ENCODE results near the gene SFXN5. TPM values are rescaled to one million over a fixed set of nuclear protein-coding genes. Genes with fewer than 3 reads are reported as not detected.

SFXN5 gene
- total RNA-seq, 3 donors from 2014 or later (not counting 1 experiment from before 2014, with no cell fraction given): 15.3 to 22.3 (median 19.8) TPM

- no peak overlapping the region for H3K27ac ChIP-seq (ENCODE audit: low read length)
- WGBS (ENCODE audit: insufficient coverage): 80% methylated on average over 5 of the region's 5 CpGs
- Mint-ChIP-seq H3K4me1 (peaks cover 7 to 15% of the 10 kb centered on the region in 2 donors), H3K9me3 (no peaks in the 10 kb centered on the region), H3K27me3 (ENCODE audit: low read depth in 2 of 2) (peaks cover 0 to 7% of the 10 kb centered on the region in 2 donors), H3K27ac (no peak overlapping the region), H3K4me3 (no peak overlapping the region), H3K36me3 (no peaks in the 10 kb centered on the region)
- H3K9me3 ChIP-seq (ENCODE audit: control insufficient read depth, insufficient read depth, low read length): no peaks in the 10 kb centered on the region
- no peak for TF ChIP-seq CTCF (IDR thresholded peaks at IDR 0.05)
- ATAC-seq (no peak), DNase-seq (no peak)
- no peaks in the 10 kb centered on the region for H3K36me3 ChIP-seq (ENCODE audit: control insufficient read depth, insufficient read depth, low read length)
- H3K4me1 ChIP-seq (ENCODE audit: control insufficient read depth, insufficient read depth, low read length): peaks cover 6% of the 10 kb centered on the region
- no peaks in the 10 kb centered on the region for H3K27me3 ChIP-seq (ENCODE audit: control insufficient read depth, insufficient read depth, low read length)
- H3K4me3 ChIP-seq (ENCODE audit: low read length): no peak overlapping the region
- intact Hi-C loops (cut with micrococcal nuclease): no loop called here
Observed at GRCh38 chr2:72938455-72938854, 133.1 kb downstream of the SFXN5 start.

- H3K36me3 Mint-ChIP-seq: no peaks in the 10 kb centered on the region
- TF ChIP-seq CTCF (IDR thresholded peaks at IDR 0.05): no peak
- H3K4me1 Mint-ChIP-seq: peaks cover 7 to 15% of the 10 kb centered on the region in 2 donors
Observed at GRCh38 chr2:72937356-72937669, 134.2 kb downstream of the SFXN5 start.

GRCh38 chr2:72936660-72937355 lies 134.7 kb downstream of the SFXN5 start:
- no peaks in the 10 kb centered on the region for H3K9me3 Mint-ChIP-seq
- DNase-seq: no peak
- H3K4me1 Mint-ChIP-seq: peaks cover 7 to 15% of the 10 kb centered on the region in 2 donors
- no peaks in the 10 kb centered on the region for H3K9me3 ChIP-seq (ENCODE audit: control insufficient read depth, insufficient read depth, low read length)
- peaks cover 6% of the 10 kb centered on the region for H3K4me1 ChIP-seq (ENCODE audit: control insufficient read depth, insufficient read depth, low read length)
- no peaks in the 10 kb centered on the region for H3K36me3 Mint-ChIP-seq
- TF ChIP-seq CTCF (IDR thresholded peaks at IDR 0.05): no peak
- 90% methylated on average over 19 of the region's 19 CpGs for WGBS (ENCODE audit: insufficient coverage)
- H3K27me3 ChIP-seq (ENCODE audit: control insufficient read depth, insufficient read depth, low read length): no peaks in the 10 kb centered on the region
- no peak overlapping the region for H3K4me3 Mint-ChIP-seq
- no peak overlapping the region for H3K27ac Mint-ChIP-seq
- peaks cover 0 to 7% of the 10 kb centered on the region in 2 donors for H3K27me3 Mint-ChIP-seq (ENCODE audit: low read depth in 2 of 2)
- intact Hi-C loops (cut with micrococcal nuclease): no loop called here
- H3K27ac ChIP-seq (ENCODE audit: low read length): no peak overlapping the region
- H3K4me3 ChIP-seq (ENCODE audit: low read length): no peak overlapping the region
- H3K36me3 ChIP-seq (ENCODE audit: control insufficient read depth, insufficient read depth, low read length): no peaks in the 10 kb centered on the region
- no peak for ATAC-seq

More at GRCh38 chr2:72937356-72937669, 134.2 kb downstream of the SFXN5 start:
- intact Hi-C loops (cut with micrococcal nuclease): no loop called here
- Histone ChIP-seq H3K36me3 (ENCODE audit: control insufficient read depth, insufficient read depth, low read length) (no peaks in the 10 kb centered on the region), H3K4me3 (ENCODE audit: low read length) (no peak overlapping the region), H3K4me1 (ENCODE audit: control insufficient read depth, insufficient read depth, low read length) (peaks cover 6% of the 10 kb centered on the region), H3K27ac (ENCODE audit: low read length) (no peak overlapping the region), H3K9me3 (ENCODE audit: control insufficient read depth, insufficient read depth, low read length) (no peaks in the 10 kb centered on the region), H3K27me3 (ENCODE audit: control insufficient read depth, insufficient read depth, low read length) (no peaks in the 10 kb centered on the region)
- WGBS (ENCODE audit: insufficient coverage): 88% methylated on average over 15 of the region's 15 CpGs
- Mint-ChIP-seq H3K4me3 (no peak overlapping the region), H3K27me3 (ENCODE audit: low read depth in 2 of 2) (peaks cover 0 to 7% of the 10 kb centered on the region in 2 donors), H3K9me3 (no peaks in the 10 kb centered on the region), H3K27ac (no peak overlapping the region)
- ATAC-seq (no peak), DNase-seq (no peak)

- no peak overlapping the region for H3K27ac ChIP-seq (ENCODE audit: low read length)
- no peak for ATAC-seq
- Mint-ChIP-seq H3K4me1 (peaks cover 7 to 15% of the 10 kb centered on the region in 2 donors), H3K36me3 (no peaks in the 10 kb centered on the region), H3K27ac (no peak overlapping the region), H3K27me3 (ENCODE audit: low read depth in 2 of 2) (peaks cover 0 to 7% of the 10 kb centered on the region in 2 donors), H3K4me3 (no peak overlapping the region), H3K9me3 (no peaks in the 10 kb centered on the region)
- H3K9me3 ChIP-seq (ENCODE audit: control insufficient read depth, insufficient read depth, low read length): no peaks in the 10 kb centered on the region
- no peaks in the 10 kb centered on the region for H3K36me3 ChIP-seq (ENCODE audit: control insufficient read depth, insufficient read depth, low read length)
- no peak for DNase-seq
- intact Hi-C loops (cut with micrococcal nuclease): no loop called here
- WGBS (ENCODE audit: insufficient coverage): 97% methylated on average over 1 of the region's 2 CpGs
- no peak for TF ChIP-seq CTCF (IDR thresholded peaks at IDR 0.05)
- peaks cover 6% of the 10 kb centered on the region for H3K4me1 ChIP-seq (ENCODE audit: control insufficient read depth, insufficient read depth, low read length)
- H3K27me3 ChIP-seq (ENCODE audit: control insufficient read depth, insufficient read depth, low read length): no peaks in the 10 kb centered on the region
- no peak overlapping the region for H3K4me3 ChIP-seq (ENCODE audit: low read length)
Observed at GRCh38 chr2:72935611-72935957, 135.9 kb downstream of the SFXN5 start.
